Measurements from ENCODE around the gene TSPEAR.

DNA sequence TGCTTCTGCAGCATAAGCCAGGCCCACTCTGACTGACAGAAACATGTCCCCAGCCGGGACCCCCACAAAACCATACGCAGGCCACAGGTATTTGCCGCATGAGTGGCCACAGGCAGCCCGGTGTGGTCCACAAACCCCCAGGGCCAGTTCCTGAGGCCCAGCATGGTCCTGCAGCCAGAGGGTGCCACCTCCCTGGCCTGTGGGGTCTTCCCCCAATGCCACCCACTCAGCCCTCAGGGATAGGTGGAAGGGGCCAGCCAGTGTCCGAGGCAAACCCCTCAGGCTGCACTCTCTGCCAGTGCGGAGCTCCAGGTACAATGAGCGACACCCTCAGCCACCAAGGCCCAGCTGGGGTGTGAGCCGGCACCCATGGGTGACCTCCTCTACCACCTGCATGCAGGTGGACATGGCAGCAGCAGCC, 46.8 kb upstream of the TSPEAR start:
- TF ChIP-seq, protein P1, sequence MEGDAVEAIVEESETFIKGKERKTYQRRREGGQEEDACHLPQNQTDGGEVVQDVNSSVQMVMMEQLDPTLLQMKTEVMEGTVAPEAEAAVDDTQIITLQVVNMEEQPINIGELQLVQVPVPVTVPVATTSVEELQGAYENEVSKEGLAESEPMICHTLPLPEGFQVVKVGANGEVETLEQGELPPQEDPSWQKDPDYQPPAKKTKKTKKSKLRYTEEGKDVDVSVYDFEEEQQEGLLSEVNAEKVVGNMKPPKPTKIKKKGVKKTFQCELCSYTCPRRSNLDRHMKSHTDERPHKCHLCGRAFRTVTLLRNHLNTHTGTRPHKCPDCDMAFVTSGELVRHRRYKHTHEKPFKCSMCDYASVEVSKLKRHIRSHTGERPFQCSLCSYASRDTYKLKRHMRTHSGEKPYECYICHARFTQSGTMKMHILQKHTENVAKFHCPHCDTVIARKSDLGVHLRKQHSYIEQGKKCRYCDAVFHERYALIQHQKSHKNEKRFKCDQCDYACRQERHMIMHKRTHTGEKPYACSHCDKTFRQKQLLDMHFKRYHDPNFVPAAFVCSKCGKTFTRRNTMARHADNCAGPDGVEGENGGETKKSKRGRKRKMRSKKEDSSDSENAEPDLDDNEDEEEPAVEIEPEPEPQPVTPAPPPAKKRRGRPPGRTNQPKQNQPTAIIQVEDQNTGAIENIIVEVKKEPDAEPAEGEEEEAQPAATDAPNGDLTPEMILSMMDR (IDR thresholded peaks at IDR 0.05), result no peak
- TF ChIP-seq SIN3A (IDR thresholded peaks at IDR 0.05; ENCODE audit: borderline replicate concordance, low read depth, low read length) (no peak), TCF12 (IDR thresholded peaks at IDR 0.05) (no peak), ELF1 (IDR thresholded peaks at IDR 0.05) (no peak), POLR2AphosphoS5 (IDR thresholded peaks at IDR 0.05; ENCODE audit: low read depth, low read length) (no peak), MAX (IDR thresholded peaks at IDR 0.05; ENCODE audit: low read depth) (no peak)

Data from SK-N-SH (cell line).